Osteocyte (in vitro differentiated cells): Measurements from ENCODE around the gene LRP1B. TPM values are rescaled to one million over a fixed set of nuclear protein-coding genes. Genes with fewer than 3 reads are reported as not detected.
A peak's percentile ranks its signal among the peaks of the same experiment; 100 is the strongest.

ENCODE experiments used
- DNase-seq: peaks from one replicate; pipeline ENCODE4 v3.0.0; 2021; ENCODE audit warnings: mixed read lengths; ENCODE audit not compliant: unreplicated experiment; ENCODE audit errors: extremely low spot score
- H3K27ac Mint-ChIP-seq: one replicate; pipeline ENCODE4 v1.8.0; 2021; ENCODE audit warnings: mild to moderate bottlenecking, mixed read lengths; ENCODE audit not compliant: unreplicated experiment
- H3K27me3 Mint-ChIP-seq: one replicate; pipeline ENCODE4 v1.8.0; 2021; ENCODE audit warnings: mixed read lengths; ENCODE audit not compliant: unreplicated experiment
- H3K36me3 Mint-ChIP-seq: one replicate; pipeline ENCODE4 v1.8.0; 2021; ENCODE audit warnings: mixed read lengths; ENCODE audit not compliant: unreplicated experiment
- H3K4me1 Mint-ChIP-seq: one replicate; pipeline ENCODE4 v1.8.0; 2021; ENCODE audit warnings: mixed read lengths; ENCODE audit not compliant: unreplicated experiment
- H3K4me3 Mint-ChIP-seq: one replicate; pipeline ENCODE4 v1.8.0; 2021; ENCODE audit warnings: mild to moderate bottlenecking, moderate library complexity, mixed read lengths; ENCODE audit not compliant: unreplicated experiment
- H3K9me3 Mint-ChIP-seq: one replicate; pipeline ENCODE4 v1.8.0; 2021; ENCODE audit warnings: mixed read lengths; ENCODE audit not compliant: unreplicated experiment
- CTCF ChIP-seq: fragments of 200-600 bp; sonication (generic); IDR thresholded peaks from 2 replicates; pipeline ENCODE4 v1.5.0; 2021; ENCODE audit warnings: antibody characterized with exemption, mild to moderate bottlenecking, moderate library complexity
- total RNA-seq: library from RNA; stranded (reverse); gene quantifications from 2 replicates; pipeline ENCODE4 v1.2.1, GENCODE V29; 2021

LRP1B gene
- total RNA-seq, 1 donor from 2014 or later, result 3.6 TPM

GRCh38 chr2:141560723-141561122 is 570.1 kb downstream of the LRP1B start:
- Mint-ChIP-seq H3K36me3 (no peaks in the 10 kb centered on the region), H3K4me1 (peaks cover 2% of the 10 kb centered on the region), H3K27me3 (no peaks in the 10 kb centered on the region), H3K9me3 (no peaks in the 10 kb centered on the region), H3K27ac (no peak overlapping the region), H3K4me3 (no peak overlapping the region)
- no peak for TF ChIP-seq CTCF
- no peak for DNase-seq

- no peak overlapping the region for H3K4me3 Mint-ChIP-seq
- H3K27ac Mint-ChIP-seq, result no peak overlapping the region
- TF ChIP-seq CTCF, result no peak
- DNase-seq, result no peak
- H3K27me3 Mint-ChIP-seq, result no peaks in the 10 kb centered on the region
- no peaks in the 10 kb centered on the region for H3K36me3 Mint-ChIP-seq
- no peaks in the 10 kb centered on the region for H3K9me3 Mint-ChIP-seq
- H3K4me1 Mint-ChIP-seq, result peaks cover 2% of the 10 kb centered on the region
These were observed 573.3 kb downstream of the LRP1B start for GRCh38 chr2:141557329-141558095.

- TF ChIP-seq CTCF, result no peak
- Mint-ChIP-seq H3K9me3 (no peaks in the 10 kb centered on the region), H3K4me1 (peaks cover 2% of the 10 kb centered on the region), H3K27ac (no peak overlapping the region), H3K36me3 (no peaks in the 10 kb centered on the region), H3K4me3 (no peak overlapping the region), H3K27me3 (no peaks in the 10 kb centered on the region)
- no peak for DNase-seq
These were observed 574.8 kb downstream of the LRP1B start for GRCh38 chr2:141555876-141556470.

- H3K4me3 Mint-ChIP-seq, result no peak overlapping the region
- peak; percentile 67 for TF ChIP-seq CTCF
- H3K27ac Mint-ChIP-seq, result no peak overlapping the region
- H3K36me3 Mint-ChIP-seq, result no peaks in the 10 kb centered on the region
- DNase-seq, result no peak
- H3K4me1 Mint-ChIP-seq, result peaks cover 5% of the 10 kb centered on the region
- no peaks in the 10 kb centered on the region for H3K9me3 Mint-ChIP-seq
- H3K27me3 Mint-ChIP-seq, result no peaks in the 10 kb centered on the region
These were observed 576.0 kb downstream of the LRP1B start for GRCh38 chr2:141554810-141555209.

- Mint-ChIP-seq H3K9me3 (no peaks in the 10 kb centered on the region), H3K27ac (peak overlapping the region; percentile 90), H3K36me3 (no peaks in the 10 kb centered on the region), H3K4me3 (peak overlapping the region; percentile 40), H3K4me1 (peaks cover 30% of the 10 kb centered on the region), H3K27me3 (no peaks in the 10 kb centered on the region)
- no peak for TF ChIP-seq CTCF
- no peak for DNase-seq
These were observed 596.0 kb downstream of the LRP1B start for GRCh38 chr2:141534666-141535362.
